Activated CD8-positive, alpha-beta T cell treated with anti-CD3 and anti-CD28 coated beads for 36 hours (primary cell): ENCODE data around the gene MEIOB. TPM values are rescaled to one million over a fixed set of nuclear protein-coding genes. Genes with fewer than 3 reads are reported as not detected.

Experiments
- ATAC-seq: fragments of 200-7000 bp; cut with Tn5 transposase; one replicate; pipeline ENCODE4 v1.10.0; 2021; ENCODE audit warnings: mild to moderate bottlenecking, moderate library complexity
- CTCF ChIA-PET: fragments of 350-600 bp; sonication (Branson Sonifier 250); formaldehyde crosslinking; loops from one replicate; lab custom pipeline; 2021; ENCODE audit warnings: antibody characterized with exemption; lab: Charles Lee
- POLR2A ChIA-PET: fragments of 350-600 bp; sonication (Branson Sonifier 250); formaldehyde crosslinking; loops from one replicate; lab custom pipeline; 2021; ENCODE audit warnings: antibody characterized with exemption; lab: Charles Lee
- DNase-seq: peaks from one replicate; pipeline ENCODE4 v3.0.0-alpha.2; 2020
- H3K27ac Mint-ChIP-seq: one replicate; pipeline ENCODE4 v1.8.0; 2021; ENCODE audit warnings: mild to moderate bottlenecking, mixed read lengths
- H3K27me3 Mint-ChIP-seq: one replicate; pipeline ENCODE4 v1.8.0; 2021; ENCODE audit warnings: mixed read lengths
- H3K36me3 Mint-ChIP-seq: one replicate; pipeline ENCODE4 v1.8.0; 2021; ENCODE audit warnings: low read depth, mixed read lengths
- H3K4me1 Mint-ChIP-seq: one replicate; pipeline ENCODE4 v1.8.0; 2021; ENCODE audit warnings: low read depth, mixed read lengths
- H3K4me3 Mint-ChIP-seq: one replicate; pipeline ENCODE4 v1.8.0; 2021; ENCODE audit warnings: mild to moderate bottlenecking, moderate library complexity, mixed read lengths
- H3K9me3 Mint-ChIP-seq: one replicate; pipeline ENCODE4 v1.8.0; 2021; ENCODE audit warnings: mixed read lengths
- intact Hi-C: fragments of 100-400 bp; cut with micrococcal nuclease; formaldehyde crosslinking; loops from one replicate; pipeline ENCODE4 v1.10.0; 2022
- total RNA-seq, 2 experiments: library from RNA; stranded (reverse); gene quantifications; one replicate each; pipeline ENCODE4 v1.2.3, GENCODE V29; 2021
- TF ChIP-seq, protein P1 (sequence below): fragments of 200-600 bp; IDR thresholded peaks from one replicate; pipeline ENCODE4 v1.8.0; 2022; ENCODE audit warnings: antibody characterized with exemption, mild to moderate bottlenecking

Gene MEIOB
- total RNA-seq, 2 experiments from 2014 or later, result 0.34 to 0.40 TPM

DNA sequence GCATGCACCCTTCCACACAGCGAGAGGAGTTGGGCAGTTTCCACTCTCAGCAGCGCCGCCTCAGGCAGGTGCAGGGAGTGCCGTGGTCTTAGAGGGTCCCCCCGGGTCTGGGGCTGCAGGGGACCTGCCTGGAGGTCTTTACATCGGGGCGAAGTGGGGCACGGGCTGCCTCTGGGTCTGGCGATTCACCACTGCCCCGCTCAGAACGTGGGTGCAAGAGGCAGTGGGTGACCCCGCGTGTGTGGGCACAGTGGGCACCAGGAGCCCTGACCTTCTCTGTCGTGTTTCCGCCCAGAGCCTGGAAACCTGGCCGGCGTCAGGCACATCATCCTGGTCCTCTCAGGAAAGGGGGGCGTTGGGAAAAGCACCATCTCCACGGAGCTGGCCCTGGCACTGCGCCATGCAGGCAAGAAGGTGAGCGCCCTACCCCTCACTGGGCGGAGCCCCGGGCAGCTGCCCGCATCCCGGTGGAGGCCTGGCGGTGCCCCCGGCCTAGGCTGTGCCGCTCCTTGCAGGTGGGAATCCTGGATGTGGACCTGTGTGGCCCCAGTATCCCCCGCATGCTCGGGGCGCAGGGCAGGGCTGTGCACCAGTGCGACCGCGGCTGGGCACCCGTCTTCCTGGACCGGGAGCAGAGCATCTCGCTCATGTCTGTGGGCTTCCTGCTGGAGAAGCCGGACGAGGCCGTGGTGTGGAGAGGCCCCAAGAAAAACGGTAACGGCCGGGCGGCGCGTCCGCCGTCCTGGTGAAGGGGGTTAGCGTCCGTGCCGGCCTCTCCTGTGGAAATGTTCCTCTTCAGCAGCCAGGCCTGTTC is 85.5 kb downstream of the MEIOB start:
- Mint-ChIP-seq H3K36me3 (peaks cover 7% of the 10 kb centered on the region), H3K27me3 (no peaks in the 10 kb centered on the region), H3K27ac (no peak overlapping the region), H3K4me3 (no peak overlapping the region), H3K4me1 (peaks cover 21% of the 10 kb centered on the region), H3K9me3 (no peaks in the 10 kb centered on the region)
- ATAC-seq (no peak), DNase-seq (no peak)
- POLR2A ChIA-PET, result no interaction called here
- CTCF ChIA-PET, result no interaction called here
- TF ChIP-seq, protein P1, sequence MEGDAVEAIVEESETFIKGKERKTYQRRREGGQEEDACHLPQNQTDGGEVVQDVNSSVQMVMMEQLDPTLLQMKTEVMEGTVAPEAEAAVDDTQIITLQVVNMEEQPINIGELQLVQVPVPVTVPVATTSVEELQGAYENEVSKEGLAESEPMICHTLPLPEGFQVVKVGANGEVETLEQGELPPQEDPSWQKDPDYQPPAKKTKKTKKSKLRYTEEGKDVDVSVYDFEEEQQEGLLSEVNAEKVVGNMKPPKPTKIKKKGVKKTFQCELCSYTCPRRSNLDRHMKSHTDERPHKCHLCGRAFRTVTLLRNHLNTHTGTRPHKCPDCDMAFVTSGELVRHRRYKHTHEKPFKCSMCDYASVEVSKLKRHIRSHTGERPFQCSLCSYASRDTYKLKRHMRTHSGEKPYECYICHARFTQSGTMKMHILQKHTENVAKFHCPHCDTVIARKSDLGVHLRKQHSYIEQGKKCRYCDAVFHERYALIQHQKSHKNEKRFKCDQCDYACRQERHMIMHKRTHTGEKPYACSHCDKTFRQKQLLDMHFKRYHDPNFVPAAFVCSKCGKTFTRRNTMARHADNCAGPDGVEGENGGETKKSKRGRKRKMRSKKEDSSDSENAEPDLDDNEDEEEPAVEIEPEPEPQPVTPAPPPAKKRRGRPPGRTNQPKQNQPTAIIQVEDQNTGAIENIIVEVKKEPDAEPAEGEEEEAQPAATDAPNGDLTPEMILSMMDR, result no peak
- intact Hi-C loops, result no loop called here

DNA sequence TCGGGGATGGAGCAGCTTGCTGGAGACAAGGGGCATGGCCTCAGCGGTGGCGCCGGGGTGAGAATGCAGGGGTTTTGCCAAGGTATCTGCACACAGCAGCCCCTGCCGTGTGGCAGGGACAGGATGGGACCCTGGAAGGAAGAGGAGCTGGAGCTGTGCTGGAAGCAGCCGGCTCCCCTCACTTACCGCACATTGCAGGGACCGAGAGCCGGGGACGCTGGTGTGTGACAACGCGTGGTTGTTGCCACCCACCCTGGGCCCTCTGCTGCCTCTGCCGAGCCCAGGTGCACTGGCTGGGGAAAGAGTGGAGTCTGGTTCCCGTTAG is 86.2 kb downstream of the MEIOB start:
- POLR2A ChIA-PET, result no interaction called here
- DNase-seq (no peak), ATAC-seq (no peak)
- peaks cover 27% of the 10 kb centered on the region for H3K4me1 Mint-ChIP-seq
- no peak overlapping the region for H3K27ac Mint-ChIP-seq
- H3K27me3 Mint-ChIP-seq, result no peaks in the 10 kb centered on the region
- H3K36me3 Mint-ChIP-seq, result peaks cover 7% of the 10 kb centered on the region
- TF ChIP-seq, protein P1, result no peak
- CTCF ChIA-PET, result no interaction called here
- H3K9me3 Mint-ChIP-seq, result no peaks in the 10 kb centered on the region
- no peak overlapping the region for H3K4me3 Mint-ChIP-seq
- intact Hi-C loops, result no loop called here

DNA sequence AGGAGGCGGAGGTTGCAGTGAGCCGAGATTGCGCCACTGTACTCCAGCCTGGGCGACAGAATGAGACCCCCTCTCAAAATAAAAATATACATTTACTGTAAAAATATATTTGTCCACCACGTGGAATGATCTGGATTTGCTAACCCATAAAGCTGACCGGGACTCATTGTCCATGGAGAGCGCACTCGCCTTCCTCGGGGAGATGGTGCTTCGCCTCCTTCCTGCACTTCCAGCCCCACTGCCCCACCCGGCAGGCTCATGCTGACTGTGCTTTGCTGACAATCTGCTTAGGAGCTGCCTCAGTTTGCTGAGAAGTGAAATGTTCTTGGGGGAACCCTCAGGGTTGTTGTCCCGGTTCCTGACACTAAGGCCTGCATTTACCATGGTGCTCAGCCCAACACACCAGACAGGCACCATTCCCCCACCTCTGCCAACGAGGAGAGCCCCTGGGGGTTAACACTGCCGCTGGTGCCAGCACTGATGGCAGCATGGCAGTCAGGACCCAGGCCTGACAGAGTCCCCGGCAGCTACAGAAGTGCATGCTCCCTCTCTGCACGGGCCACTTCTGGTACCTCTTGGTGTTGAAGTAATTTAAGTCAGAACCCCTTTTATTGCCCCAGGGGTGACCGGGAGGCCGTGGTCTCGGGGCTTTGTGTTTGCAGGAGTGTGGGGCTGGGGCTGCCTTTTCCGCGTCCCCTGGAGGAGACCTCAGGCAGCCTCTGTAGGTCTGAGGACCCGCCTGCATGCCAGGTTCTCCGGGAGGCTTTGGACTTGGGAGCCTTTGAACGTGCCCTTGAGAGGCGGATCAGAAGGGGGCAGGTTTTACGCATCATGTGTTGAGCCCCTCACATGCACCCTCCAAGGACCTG is 86.8 kb downstream of the MEIOB start:
- TF ChIP-seq, protein P1, result no peak
- Mint-ChIP-seq H3K9me3 (no peaks in the 10 kb centered on the region), H3K27ac (no peak overlapping the region), H3K4me3 (peak overlapping the region; percentile 52), H3K36me3 (peaks cover 7% of the 10 kb centered on the region), H3K4me1 (peaks cover 27% of the 10 kb centered on the region), H3K27me3 (no peaks in the 10 kb centered on the region)
- POLR2A ChIA-PET, result interaction anchor here (1.3 kb wide), 1 partner anchor 13 kb away, joined by 6 read pairs; the partner anchor contains the start of gene EME2
- ATAC-seq (no peak), DNase-seq (no peak)
- CTCF ChIA-PET, result interaction anchor here (1.4 to 5.3 kb wide), 2 partner anchors 14 to 144 kb away, joined by 3 to 36 read pairs; partner anchors contain the start of genes EME2, MRPS34 and NME3
- intact Hi-C loops, result no loop called here

Other genes with a start within 250 kb of the MEIOB start
- 10 to 100 TPM; 61.5 to 62.2 TPM for gene JPT2, start 193.9 kb downstream of the MEIOB start, total RNA-seq
- gene MAPK8IP3, start 166.0 kb downstream of the MEIOB start, total RNA-seq, result 10 to 100 TPM; 58.4 to 65.1 TPM
- 10 to 100 TPM; 37.8 to 39.6 TPM for gene NME3, start 100.6 kb downstream of the MEIOB start, total RNA-seq
- gene EME2, start 99.4 kb downstream of the MEIOB start, total RNA-seq, result 10 to 100 TPM; 15.5 to 15.6 TPM
- 100 to 1,000 TPM; 175 to 193 TPM for gene MRPS34, start 99.0 kb downstream of the MEIOB start, total RNA-seq
- gene SPSB3, start 89.6 kb downstream of the MEIOB start, total RNA-seq, result 10 to 100 TPM; 14.4 to 15.2 TPM
- gene NUBP2, start 89.2 kb downstream of the MEIOB start, total RNA-seq, result 10 to 100 TPM; 43.5 to 45.0 TPM
- not detected for gene IGFALS, start 78.5 kb downstream of the MEIOB start, total RNA-seq
- gene HAGH, start 45.3 kb downstream of the MEIOB start, total RNA-seq, result 10 to 100 TPM; 32.0 to 35.7 TPM
- gene FAHD1, start 45.0 kb downstream of the MEIOB start, total RNA-seq, result 10 to 100 TPM; 14.2 to 17.8 TPM
- not detected for gene HS3ST6, start 46.3 kb upstream of the MEIOB start, total RNA-seq
- 10 to 100 TPM; 15.5 to 18.1 TPM for gene MSRB1, start 71.0 kb upstream of the MEIOB start, total RNA-seq
- gene RPL3L, start 82.5 kb upstream of the MEIOB start, total RNA-seq, result not detected
- gene NDUFB10, start 87.4 kb upstream of the MEIOB start, total RNA-seq, result 100 to 1,000 TPM; 126 to 129 TPM
- 1,000 to 10,000 TPM; 5,572 to 5,598 TPM for gene RPS2, start 92.7 kb upstream of the MEIOB start, total RNA-seq
- gene RNF151, start 94.7 kb upstream of the MEIOB start, total RNA-seq, result not detected
- 10 to 100 TPM; 54.4 to 56.0 TPM for gene TBL3, start 99.9 kb upstream of the MEIOB start, total RNA-seq
- under 1 TPM in 1 of 2 experiments, not detected in 1; 0.31 TPM for gene NOXO1, start 109.3 kb upstream of the MEIOB start, total RNA-seq
- 10 to 100 TPM; 33.5 to 33.9 TPM for gene GFER, start 112.0 kb upstream of the MEIOB start, total RNA-seq
- gene SYNGR3, start 117.8 kb upstream of the MEIOB start, total RNA-seq, result 1 to 10 TPM; 5.4 to 7.2 TPM
- 10 to 100 TPM; 85.5 to 90.3 TPM for gene ZNF598, start 137.7 kb upstream of the MEIOB start, total RNA-seq
- 10 to 100 TPM; 24.3 to 28.3 TPM for gene NPW, start 147.6 kb upstream of the MEIOB start, total RNA-seq
- gene NHERF2, start 154.7 kb upstream of the MEIOB start, total RNA-seq, result 1 to 10 TPM; 2.8 to 3.0 TPM
- gene NTHL1, start 175.7 kb upstream of the MEIOB start, total RNA-seq, result 10 to 100 TPM; 28.2 to 29.8 TPM
- gene TSC2, start 175.8 kb upstream of the MEIOB start, total RNA-seq, result 10 to 100 TPM; 54.4 to 57.3 TPM